GM12872 (cell line): ENCODE data around the gene S100A1.

Experiments used
- TF ChIP-seq, protein P1 (sequence below): IDR thresholded peaks from 3 replicates; pipeline ENCODE4 v1.5.1; 2011; ENCODE audit warnings: low read depth, mild to moderate bottlenecking, low read length, moderate library complexity; ENCODE audit not compliant: insufficient read depth

Gene S100A1

DNA sequence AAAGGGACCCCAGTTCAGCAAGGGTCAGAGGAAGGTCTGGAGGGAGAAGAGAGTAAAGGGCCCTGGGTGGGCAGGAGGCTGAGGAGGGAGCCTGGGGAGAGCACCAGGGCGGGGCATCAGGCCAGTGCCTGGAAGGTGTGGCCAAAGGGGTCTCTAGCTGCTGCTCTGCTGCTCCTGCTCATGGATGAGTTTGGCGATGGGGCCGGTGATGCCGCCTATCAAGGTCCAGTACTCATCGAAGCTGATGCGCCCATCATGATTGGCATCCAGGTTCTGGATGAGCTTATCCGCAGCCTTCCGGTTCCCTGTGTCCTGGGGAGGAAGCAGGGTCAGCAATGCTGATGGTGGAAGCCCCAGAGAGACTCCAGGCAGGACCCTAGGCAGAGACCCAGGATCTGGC is 20.9 kb upstream of the S100A1 start:
- TF ChIP-seq, protein P1, sequence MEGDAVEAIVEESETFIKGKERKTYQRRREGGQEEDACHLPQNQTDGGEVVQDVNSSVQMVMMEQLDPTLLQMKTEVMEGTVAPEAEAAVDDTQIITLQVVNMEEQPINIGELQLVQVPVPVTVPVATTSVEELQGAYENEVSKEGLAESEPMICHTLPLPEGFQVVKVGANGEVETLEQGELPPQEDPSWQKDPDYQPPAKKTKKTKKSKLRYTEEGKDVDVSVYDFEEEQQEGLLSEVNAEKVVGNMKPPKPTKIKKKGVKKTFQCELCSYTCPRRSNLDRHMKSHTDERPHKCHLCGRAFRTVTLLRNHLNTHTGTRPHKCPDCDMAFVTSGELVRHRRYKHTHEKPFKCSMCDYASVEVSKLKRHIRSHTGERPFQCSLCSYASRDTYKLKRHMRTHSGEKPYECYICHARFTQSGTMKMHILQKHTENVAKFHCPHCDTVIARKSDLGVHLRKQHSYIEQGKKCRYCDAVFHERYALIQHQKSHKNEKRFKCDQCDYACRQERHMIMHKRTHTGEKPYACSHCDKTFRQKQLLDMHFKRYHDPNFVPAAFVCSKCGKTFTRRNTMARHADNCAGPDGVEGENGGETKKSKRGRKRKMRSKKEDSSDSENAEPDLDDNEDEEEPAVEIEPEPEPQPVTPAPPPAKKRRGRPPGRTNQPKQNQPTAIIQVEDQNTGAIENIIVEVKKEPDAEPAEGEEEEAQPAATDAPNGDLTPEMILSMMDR, result no peak

DNA sequence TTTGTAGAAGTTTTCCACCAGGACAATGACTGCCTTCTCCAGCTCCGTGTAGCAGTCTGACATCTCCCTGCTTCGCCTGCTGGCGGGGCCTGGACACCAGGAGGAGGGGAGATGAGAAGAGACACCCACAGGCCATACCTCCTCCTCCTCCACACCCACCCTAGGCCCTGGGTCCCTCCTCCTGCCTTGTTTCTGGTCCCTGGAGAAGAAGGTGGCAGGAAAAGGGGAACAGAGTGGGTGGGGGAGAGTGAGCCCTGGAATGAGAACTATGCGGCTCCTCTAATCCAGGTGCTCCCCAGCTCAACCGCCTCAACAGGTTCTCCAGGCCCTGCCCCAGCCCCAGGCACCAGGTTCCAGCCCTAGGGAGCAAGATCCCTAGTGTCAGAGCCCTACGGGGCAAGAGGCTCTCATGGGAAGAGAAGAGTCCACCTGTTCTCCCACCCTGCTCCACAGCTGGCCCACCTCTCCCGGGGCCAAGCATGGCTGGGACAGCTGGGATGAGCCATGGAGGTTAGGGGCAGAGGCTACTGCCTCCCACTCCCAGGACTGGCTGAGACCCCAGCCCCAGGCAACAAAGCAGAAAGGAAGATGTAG is 20.0 kb upstream of the S100A1 start:
- TF ChIP-seq, protein P1, result no peak

DNA sequence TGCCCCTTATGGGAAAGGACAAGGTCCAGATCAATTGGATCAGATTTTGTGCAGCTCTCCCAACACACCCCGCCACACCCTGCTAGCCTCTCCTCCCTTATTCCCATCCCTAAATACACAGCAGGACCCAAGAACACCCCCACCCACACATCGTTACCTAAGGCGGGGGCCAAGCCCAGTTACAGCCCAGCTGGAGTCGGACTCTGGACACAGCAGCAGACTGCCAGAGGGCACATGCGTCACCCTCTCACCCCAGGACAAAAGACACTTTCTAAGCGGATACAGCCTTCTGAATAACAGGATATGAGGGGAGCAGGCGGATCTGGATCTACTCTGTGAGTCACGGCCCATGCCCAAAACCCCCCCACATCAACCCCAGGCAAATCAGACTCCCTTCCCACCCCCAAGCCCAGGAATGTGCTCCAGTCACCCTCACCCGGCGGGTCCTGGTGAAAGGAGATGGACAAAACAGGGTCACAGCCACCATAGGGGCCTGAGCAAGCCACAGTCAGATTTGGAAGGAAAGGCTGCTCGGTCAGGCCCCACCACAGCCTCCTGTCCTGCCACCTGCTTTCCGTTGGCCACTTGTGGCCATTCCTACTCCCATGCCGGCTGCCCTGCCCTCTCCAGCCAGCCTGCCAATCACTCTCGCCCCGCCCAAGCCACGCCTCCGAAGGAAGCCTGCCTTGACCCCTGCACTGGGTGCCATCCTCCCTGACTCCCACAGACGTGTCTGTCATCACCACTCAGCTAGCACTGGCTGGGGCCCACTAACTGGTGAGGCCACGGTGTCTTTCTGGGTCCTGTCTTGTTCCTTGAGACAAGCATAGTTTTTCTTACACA is 19.3 kb upstream of the S100A1 start:
- TF ChIP-seq, protein P1, result no peak

DNA sequence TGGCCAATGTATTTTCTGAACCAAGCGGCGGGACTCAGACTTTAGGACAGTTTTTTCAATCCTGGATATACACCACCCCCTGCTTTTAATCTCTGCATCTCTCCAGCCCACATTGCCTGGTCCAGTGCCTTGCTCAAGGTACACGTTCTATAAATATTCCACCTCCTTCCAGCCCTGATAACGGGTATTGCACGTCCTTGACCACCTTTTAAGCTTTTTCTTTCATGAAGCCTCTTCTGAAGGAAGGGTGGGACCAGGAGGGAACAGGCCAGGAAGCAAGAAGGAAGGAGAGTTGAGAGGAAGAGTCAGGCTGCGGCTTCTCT is 18.7 kb upstream of the S100A1 start:
- TF ChIP-seq, protein P1, result no peak

DNA sequence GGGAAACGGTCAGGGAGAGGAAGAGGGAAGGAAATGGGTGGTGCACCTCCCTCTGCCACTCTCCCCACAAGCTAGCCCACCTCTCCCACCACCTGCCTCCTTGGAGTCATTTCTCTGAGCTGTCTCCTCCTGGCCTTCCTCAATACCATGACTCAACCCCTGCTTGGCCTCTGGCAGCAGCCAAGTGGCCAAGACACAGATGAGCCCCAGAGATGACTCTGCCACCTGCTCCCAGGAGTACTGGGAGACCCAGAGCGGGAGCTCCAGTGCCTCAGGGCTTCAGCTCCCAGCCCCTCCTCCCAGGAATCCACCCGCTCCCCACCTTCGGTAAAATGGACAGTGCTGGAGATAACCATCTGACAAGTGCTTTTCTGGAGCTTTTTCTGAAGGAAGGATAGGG is 17.9 kb upstream of the S100A1 start:
- TF ChIP-seq, protein P1, result no peak

DNA sequence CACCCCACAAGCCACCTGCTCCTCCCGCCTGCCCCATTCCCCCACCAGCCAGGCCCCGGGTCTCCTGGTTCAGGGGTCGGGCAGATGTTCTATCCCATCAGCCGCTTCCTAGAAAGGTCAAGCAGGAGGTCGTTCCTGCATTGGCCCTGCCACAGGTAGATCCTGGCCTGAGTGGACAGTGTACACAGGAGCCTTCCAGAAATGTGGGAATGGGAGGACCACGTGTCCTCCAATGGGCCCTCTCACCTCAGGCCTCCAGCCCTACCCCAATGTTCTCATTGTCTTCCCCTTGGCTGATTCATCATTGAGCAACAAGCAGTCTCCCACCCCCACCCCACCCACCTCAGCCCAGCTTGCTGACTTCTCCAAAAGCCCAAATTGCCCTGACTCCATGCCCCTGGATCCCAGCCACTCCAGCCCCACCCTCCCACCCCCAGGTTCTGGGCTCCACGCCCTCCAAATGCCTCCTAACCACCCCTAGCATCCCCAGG is 17.4 kb upstream of the S100A1 start:
- TF ChIP-seq, protein P1, result no peak

DNA sequence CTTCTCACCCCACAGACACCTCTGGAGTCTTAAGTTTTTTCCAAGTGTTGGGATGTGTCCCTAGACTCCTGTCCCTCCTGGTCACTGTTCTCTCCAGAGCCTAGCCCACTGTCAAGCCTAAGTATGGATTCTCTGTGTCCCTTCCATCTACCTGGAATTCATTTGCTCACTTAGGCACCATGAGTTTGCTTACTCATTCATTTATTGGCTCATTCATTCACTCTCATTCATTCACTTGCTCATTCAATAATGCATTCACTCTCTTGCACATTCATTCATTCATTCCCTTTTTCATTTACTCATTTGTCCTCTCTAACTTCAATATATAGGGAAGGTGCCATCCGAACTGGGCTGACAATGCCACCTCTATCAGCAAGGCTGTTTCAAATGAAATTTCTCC is 16.9 kb upstream of the S100A1 start:
- TF ChIP-seq, protein P1, result no peak
